OCI-LY7 (cell line): ENCODE data around the gene CDT1.

Source experiments
- CTCF ChIP-seq: fragments of 200-600 bp; sonication (generic); conservative IDR thresholded peaks from 2 replicates; pipeline ENCODE4 v1.5.1; 2014; ENCODE audit warnings: mild to moderate bottlenecking, antibody characterized with exemption, low read length, moderate library complexity, mixed read lengths
- EZH2phosphoT487 ChIP-seq: fragments of 200-600 bp; sonication (generic); IDR thresholded peaks from 2 replicates; pipeline ENCODE4 v1.6.1; 2018; ENCODE audit warnings: low read depth, borderline replicate concordance, mild to moderate bottlenecking, mixed run types, antibody characterized with exemption, low read length, moderate library complexity, mixed read lengths

GRCh38 chr16:88838566-88838965 is 35.0 kb downstream of the CDT1 start:
- TF ChIP-seq CTCF (no peak), EZH2phosphoT487 (no peak)
